Measurements from ENCODE around the gene POC1A.

The POC1A gene

GRCh38 chr3:52118156-52118875 lies 35.9 kb downstream of the POC1A start:
- no peak overlapping the region for H3K4me3 ChIP-seq
- no peak overlapping the region for H3K27ac ChIP-seq

GRCh38 chr3:52117537-52117936 lies 36.7 kb downstream of the POC1A start:
- Histone ChIP-seq H3K4me3 (no peak overlapping the region), H3K27ac (no peak overlapping the region)

GRCh38 chr3:52112056-52112455 lies 42.2 kb downstream of the POC1A start:
- H3K4me3 ChIP-seq = no peak overlapping the region
- H3K27ac ChIP-seq = no peak overlapping the region

- H3K27ac ChIP-seq = peak overlapping the region in 2 of 21 experiments; percentile 34 to 53
- H3K4me3 ChIP-seq = no peak overlapping the region
Observed at GRCh38 chr3:52110502-52110901, 43.7 kb downstream of the POC1A start.

- Histone ChIP-seq H3K27ac (peak overlapping the region in 6 of 21 experiments; percentile 11 to 53 (median 26)), H3K4me3 (no peak overlapping the region)
Observed at GRCh38 chr3:52109611-52110301, 44.5 kb downstream of the POC1A start.

GRCh38 chr3:52108302-52109232 lies 45.7 kb downstream of the POC1A start:
- Histone ChIP-seq H3K4me3 (no peak overlapping the region), H3K27ac (peak overlapping the region in 14 of 21 experiments; percentile 4 to 78 (median 52))

- Histone ChIP-seq H3K27ac (peak overlapping the region in 16 of 21 experiments; percentile 3 to 78 (median 51)), H3K4me3 (no peak overlapping the region)
Observed at GRCh38 chr3:52106951-52107611, 47.1 kb downstream of the POC1A start.

- no peak overlapping the region for H3K27ac ChIP-seq
- no peak overlapping the region for H3K4me3 ChIP-seq
Observed at GRCh38 chr3:52104684-52105640, 49.3 kb downstream of the POC1A start.

- H3K27ac ChIP-seq = no peak overlapping the region
- no peak overlapping the region for H3K4me3 ChIP-seq
Observed at GRCh38 chr3:52102934-52103333, 51.3 kb downstream of the POC1A start.

- Histone ChIP-seq H3K27ac (no peak overlapping the region), H3K4me3 (no peak overlapping the region)
Observed at GRCh38 chr3:52099001-52099401, 55.2 kb downstream of the POC1A start.

- Histone ChIP-seq H3K4me3 (no peak overlapping the region), H3K27ac (no peak overlapping the region)
Observed at GRCh38 chr3:52097851-52098507, 56.2 kb downstream of the POC1A start.

- Histone ChIP-seq H3K4me3 (no peak overlapping the region), H3K27ac (no peak overlapping the region)
Observed at GRCh38 chr3:52095990-52096775, 58.0 kb downstream of the POC1A start.

- Histone ChIP-seq H3K4me3 (no peak overlapping the region), H3K27ac (no peak overlapping the region)
Observed at GRCh38 chr3:52094571-52095485, 59.4 kb downstream of the POC1A start.

- H3K4me3 ChIP-seq = no peak overlapping the region
- H3K27ac ChIP-seq = peak overlapping the region in 1 of 21 experiments; percentile 18
Observed at GRCh38 chr3:52093756-52094545, 60.3 kb downstream of the POC1A start.

GRCh38 chr3:52092891-52093290 lies 61.3 kb downstream of the POC1A start:
- Histone ChIP-seq H3K27ac (no peak overlapping the region), H3K4me3 (no peak overlapping the region)

- Histone ChIP-seq H3K4me3 (no peak overlapping the region), H3K27ac (no peak overlapping the region)
Observed at GRCh38 chr3:52092271-52092660, 62.0 kb downstream of the POC1A start.

Data from skin epidermis (tissue), 12 donors.